GM21447 (cell line): ENCODE results near the gene SLX4IP.
A peak's percentile ranks its signal among the peaks of the same experiment; 100 is the strongest.

ENCODE experiments used
- ATAC-seq: cut with Tn5 transposase; IDR thresholded peaks from one replicate; pipeline ENCODE4 v1.9.1; 2021; ENCODE audit not compliant: unreplicated experiment

Gene SLX4IP

DNA sequence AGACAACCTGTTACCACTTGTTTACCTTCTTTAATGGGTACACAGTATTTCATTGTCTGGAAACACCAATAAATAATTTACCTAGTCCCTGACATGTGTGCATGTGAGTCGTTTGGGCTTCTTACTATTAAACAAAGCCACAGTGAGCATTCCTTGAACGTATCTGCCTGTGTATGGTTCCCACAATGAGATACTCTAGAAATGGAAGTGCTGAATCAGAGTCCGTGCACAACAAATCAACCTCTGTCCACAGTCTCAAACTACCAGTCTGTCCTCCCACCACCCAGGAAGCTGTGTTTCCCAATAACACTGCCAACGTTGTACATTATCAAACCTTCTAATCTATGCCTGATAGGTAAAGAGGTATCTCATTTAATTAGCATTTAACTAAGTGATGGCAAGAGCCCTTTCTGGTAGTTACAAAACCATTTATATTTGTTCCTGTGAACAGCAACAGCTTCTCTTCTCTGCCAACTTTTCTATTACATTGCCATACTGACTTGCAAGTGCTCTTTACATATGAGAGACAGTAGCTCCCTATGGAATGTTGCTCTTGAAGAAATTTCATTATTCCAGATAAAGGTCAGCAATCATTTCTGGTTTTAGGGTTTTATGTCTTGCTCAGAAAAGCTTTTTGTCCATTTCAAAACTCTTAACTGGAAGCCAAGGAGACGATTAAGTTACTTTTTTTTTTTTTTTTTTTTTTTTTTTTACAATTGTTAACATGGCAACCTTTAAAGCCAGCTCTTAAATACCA, 223.9 kb downstream of the SLX4IP start:
- ATAC-seq: no peak

DNA sequence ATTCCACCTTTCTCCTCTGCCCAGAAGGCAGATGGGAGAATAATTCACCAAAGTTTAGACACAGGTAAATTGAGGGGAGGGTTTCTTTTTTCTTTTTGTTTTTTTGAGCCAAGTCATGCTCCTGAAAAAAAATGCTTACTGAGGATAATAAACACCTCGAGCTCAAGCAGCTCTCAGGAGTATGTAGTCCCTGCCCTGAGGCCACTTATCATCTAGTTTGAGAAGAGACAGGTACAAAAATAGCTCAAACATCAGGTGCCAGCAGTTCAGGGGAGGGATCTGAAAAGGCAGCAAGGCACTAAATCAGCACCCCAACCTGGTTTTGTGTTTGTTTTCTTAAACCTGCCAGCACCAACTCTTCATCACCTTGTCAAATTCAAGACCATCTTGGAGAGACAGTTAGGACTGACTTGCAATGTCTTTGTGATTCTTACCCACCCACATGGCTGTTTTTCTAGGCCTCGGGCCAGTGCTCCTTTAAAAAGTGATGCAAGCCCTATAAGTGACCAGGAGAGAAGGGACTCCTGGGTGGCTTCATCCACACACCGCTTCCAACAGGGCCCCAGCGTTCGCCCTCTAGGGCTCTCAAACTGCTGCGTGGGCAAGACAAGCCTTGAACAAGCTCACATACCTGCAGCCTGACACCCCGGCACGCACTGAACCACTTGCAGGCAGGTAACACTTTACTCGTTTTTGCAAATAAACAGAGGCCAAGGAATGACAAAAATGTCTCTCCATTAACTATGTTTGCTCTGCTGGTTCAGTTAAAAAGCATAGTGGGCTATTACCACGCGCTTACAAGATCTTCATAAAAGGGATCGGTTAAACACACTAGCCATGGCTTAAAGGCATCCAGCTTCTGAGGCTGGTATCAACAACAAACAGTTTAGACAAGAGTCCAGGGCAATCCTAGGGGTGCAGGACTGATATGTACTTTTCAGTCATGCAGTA, 224.8 kb downstream of the SLX4IP start:
- ATAC-seq: no peak

DNA sequence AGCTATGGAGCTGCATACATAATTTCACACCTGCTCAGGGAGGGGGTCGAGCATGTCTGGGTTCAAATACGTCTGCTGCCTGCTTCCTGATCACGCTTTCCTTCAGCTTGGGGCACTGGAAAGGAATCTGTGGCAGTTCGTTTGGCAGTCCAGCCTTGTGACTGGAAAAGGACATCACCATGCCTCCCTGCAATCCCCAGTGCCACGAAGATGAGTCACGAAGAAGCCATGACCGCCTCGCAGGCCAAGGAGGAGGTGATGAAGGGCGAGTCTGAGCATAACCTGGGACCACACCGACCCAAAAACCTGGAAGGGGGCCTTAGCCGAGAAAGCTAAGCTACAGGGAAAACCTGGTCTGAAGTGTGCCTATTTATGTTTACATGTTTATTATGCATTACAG, 225.6 kb downstream of the SLX4IP start:
- ATAC-seq: no peak

DNA sequence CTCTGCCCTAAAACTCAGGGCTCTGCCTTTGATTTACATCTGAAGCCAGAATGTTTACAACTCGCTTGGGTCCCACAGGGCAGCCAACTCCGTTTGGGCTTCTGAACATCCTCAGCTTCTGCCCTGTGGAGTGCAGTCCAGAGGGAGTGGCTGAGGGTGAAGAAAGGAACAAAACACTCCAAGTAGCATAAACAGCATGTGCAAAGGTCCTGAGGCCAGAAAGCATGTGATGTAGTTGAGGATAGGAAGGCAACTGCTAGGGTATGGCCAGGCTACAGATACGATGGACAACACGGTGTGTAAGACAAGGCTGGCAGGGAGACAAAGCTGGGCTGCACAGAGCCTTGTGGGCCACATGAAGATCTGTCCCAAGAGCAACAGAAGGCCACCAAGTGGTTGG, 226.2 kb downstream of the SLX4IP start:
- no peak for ATAC-seq

DNA sequence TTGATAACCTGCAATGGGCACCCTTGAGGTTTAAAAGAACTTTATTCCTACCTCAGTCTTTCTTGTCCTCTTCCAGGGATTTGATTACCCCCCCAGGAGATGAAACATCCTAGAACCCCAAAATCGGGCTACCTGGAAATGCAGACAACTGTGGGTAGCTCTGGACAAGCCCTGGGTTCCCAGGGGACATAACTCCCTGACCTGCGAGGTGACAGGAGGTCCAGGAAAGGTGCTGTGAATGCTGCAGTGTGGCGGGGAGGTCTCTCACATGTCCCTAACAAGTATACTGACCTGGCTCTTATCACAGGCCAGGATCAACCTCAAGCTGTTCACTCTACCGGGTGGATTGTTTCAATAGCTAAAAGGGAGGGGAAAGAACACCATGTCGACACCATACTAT, 227.0 kb downstream of the SLX4IP start:
- ATAC-seq: no peak

DNA sequence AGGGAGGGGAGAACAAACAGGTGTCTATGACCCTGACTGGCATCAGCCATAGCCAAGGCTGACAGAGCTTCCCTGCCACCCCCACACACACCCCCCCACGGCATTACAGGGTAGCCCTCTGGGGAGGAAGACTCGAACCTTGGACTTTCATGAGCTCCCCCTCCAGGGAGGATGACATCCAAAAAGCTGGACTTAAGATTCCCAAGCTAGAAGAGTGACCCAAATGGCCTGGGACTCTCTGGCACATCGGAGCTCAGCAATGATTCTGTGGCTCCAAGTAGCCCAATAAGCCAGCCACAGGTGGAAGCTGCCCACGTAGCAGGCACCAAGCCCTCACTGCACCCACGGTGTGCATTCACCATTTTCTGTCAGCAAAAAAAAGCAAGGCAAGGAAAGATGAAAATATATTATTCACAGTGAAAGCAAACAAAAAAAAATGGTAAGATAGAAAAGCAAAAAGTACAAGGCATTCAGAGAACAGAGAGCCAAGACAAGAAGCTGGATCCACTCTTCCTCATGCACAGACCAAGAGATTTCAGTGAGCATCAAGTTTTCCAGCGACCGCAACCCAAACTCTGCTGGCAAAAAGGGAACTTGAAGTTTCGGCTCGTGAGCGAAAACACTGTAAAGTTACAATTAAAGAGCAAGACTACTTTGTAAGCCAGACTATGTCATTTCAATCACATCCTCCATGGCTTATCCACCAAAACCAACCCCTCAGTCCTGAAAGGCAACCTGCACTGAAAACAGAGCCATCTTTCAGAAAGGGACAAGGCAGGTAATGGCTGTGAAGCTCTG, 227.8 kb downstream of the SLX4IP start:
- ATAC-seq: no peak

DNA sequence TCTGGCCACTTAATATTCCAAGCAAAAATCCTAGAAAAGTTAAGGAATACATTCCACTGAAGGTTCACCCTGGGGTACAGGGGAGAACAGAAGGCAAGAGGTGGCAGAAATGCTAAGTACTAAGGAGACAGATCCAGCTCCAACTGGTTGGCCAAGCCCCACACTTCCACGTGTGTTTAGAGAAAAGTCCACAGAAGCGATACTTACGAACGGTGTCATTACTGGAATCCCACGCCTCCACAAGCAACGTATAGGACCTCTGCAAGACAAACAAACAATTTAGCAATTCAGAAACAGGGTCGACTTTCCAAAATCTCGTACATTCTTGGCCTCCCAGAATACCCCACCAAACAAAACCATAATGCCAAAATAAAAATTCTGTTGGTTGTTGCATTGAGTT, 228.7 kb downstream of the SLX4IP start:
- ATAC-seq: no peak

DNA sequence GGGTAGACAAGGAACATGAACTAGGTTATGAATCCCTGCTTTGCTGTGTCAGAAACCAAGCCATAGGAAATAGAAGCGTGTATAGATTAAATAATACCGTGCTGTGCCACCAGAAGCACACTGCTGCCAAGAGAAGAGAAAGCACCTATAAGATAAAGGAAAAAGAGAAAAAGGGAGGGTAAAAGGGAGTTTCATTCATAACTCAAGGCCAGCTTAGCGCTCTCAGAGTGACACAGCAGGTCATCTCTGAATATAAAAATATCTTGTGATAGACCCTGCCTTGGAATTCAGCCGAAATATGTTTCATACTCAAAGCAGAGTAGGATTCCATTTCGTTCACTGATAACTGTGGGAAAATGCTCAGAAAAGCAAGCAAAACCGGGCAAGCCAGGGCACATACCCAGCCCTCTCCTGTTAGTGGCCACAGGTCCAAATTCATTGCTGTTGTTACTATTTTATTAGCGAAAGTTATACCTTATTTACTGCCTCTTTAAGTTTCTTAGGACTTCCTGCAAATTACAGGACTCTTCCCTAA, 230.0 kb downstream of the SLX4IP start:
- no peak for ATAC-seq

DNA sequence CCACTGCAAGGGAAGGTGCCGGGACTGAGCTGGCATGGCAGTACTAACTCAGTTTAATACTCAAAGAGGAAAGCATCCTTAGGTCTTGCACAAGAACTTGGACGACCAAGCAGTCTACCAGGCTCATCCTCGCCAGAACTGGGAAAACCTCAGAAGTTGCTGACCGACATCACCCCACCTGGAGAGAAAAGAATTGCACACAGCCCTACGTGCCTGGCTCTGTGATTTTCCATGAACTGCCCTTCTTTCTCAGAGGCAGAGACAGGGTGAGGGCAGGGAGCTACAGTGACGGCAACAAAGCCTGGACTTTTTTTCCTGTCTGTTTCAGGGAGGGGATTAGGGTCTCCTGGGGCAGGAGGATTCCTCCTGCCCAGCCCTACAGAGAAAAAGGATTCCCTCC, 230.7 kb downstream of the SLX4IP start:
- ATAC-seq: no peak

DNA sequence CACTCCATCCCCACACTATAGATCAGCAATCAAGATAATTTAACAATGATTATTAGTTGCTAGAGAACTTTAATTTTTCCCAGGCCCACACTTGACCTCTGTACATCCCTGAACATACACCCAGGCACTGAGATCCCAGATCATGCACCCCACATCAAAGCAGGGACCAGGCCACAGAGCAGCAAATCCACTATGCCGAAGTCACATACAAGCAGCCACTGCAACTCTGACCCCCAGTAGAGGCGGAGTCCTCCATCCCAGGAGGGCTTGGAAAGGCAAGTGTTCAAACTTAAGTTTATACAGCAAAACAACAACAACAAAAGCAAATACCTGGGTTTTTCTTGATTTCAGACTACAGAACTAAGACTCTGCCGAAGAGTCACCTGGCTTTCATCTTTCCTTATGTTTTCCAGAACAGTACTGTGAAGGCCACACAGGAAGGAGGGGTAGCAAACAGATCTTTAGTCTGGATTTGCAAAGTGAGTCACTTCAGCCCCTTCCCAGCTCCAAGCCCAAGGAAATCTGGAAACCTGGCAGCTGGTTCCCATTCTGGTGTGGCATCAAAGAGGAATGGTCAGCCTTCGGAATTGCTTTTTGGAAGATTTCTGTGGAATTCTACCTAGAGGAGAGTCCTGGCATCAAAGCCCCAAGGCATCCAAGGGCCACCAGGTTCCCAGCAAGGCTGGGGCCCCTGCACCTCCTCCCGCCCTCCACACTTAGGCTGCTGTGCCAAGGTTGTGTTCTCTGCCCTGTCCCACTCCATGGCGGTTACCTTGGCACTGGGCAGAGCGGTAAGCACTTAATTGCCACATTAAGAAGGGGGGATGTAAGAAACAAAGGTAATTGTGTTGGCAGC, 231.3 kb downstream of the SLX4IP start:
- no peak for ATAC-seq

DNA sequence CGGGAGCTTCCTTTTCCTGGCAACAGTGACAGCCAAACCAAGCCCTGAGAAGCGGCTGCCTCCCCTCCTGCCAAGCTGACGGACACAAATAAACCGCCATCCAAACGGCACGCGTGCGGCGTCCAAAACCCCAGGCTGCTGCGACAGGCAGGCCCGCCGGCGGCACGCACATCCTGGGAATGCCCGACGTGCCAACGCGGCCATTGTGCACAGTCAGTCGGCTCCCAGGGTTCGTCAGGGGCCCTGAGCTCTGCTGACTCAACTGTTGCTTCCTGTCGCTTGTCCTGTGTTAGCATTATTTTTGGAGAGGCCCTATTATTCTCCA, 231.9 kb downstream of the SLX4IP start:
- ATAC-seq: no peak

DNA sequence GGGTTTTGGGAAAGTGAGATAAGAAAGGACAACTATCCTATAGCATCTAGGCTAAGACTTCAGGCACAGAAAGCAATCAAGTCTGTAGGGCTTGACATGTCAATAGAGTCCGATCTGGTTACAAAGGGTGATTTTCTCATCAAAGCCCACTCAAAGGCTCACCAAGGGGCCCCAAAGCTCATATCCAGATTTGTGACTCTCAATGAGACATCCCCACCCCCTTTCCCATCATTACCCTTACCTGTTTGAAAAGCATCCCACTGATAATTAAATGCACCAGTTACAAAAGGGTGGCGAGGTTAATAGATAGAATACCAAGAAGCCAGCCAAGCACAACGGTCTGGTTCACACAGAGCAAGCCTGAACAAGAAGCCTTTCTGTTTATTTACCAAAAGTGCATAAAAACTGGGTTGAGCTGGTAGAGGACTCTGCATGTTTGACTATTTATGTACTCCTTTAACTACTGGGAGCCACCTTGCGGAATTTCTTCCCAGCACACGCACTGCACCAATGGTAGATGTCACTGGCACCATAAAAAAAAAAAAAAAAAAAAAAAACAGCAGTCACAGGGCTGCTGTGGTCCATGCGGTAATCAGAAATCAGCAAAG, 232.6 kb downstream of the SLX4IP start:
- ATAC-seq: no peak

DNA sequence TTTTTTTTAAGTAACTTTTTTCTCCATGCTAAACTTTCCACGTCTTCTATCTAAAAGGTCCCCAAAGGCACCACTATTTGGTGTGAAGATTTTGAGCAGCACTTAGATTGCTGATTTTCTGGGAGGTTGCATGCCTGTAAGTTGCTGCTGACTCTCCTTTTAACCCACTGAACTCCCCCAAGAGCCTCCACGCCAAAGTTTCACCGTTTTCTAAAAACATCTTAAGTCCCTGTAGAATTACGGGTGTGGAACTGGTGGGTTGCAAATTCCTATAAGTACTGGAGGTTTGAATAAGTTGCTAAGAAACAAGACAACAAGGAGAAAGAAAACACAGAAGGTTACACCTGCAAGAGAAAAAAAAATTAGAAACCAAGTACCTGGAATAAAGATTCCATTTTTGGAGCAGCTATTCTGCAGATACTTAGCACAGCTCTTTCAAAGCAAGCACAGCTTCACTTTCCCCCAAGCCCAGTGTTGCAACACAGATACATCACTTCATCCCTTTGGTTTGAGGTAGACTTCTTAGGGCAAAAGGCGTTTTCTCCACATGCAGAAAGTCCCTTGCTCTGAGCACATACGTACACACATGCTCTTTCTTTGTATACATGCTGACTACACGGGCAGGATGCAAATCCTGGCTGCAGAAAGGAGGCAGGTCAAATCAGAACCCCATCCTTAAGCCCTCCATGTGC, 233.7 kb downstream of the SLX4IP start:
- no peak for ATAC-seq

DNA sequence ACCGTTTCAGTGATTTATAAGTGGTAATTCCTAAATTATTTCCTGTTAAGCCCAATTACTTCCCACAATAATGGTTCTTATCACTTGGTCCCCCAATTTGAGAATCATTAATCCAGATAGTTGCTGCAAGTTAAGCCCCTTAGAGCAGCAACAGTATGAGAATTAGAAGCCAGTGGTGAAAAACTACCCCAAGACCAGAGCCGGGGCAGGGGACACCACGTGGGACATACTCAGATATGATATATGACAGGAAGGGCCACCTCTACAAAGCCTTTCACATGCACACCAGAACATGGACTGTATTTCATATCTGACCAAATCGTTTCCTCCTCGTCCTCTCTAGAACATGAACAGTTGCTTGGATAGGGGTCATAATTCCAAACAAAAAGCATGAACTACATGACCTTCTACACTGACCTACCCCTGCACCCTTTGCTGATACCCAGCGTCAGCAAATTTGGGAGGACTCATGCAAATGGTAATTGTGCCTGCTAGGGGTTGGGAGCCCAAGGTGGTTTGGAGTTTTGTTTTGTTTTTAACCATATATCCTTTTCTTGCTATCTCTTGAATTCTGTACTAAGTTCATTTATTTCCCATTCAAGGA, 234.8 kb downstream of the SLX4IP start:
- ATAC-seq: no peak

DNA sequence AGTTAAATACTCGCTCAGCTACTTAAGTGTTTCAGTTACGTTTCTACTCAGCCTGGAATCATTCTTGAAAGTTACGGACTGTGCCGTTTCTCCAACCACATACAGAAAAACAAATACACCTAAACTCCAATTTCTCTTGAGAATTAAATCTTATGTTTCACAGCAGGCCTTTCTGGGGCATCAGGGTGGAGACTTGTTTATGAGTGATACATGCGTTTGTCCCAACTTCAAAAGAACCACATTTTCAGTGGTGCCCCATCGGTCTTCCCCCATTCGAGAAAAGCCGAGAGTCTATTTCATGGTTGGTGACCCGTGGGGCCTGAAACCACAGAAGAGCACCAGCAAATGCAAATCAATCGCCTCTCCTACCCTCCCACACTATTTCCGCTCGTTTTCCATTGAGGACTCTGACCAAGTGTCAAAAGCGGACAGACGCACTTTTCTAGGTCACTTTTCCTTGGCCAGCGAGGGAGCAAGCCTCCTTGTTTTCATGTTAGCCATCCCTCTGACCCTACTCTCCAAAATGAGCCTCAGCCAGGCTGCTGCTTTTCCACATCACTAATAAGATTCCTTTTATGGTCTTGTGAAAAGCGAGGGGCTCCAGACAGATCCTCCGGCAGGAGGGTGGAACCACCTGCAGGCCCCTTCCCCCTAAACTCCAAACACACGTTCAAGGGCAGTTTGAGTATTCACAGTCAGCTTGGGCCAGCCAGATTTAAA, 235.6 kb downstream of the SLX4IP start:
- ATAC-seq: peak; percentile 30

DNA sequence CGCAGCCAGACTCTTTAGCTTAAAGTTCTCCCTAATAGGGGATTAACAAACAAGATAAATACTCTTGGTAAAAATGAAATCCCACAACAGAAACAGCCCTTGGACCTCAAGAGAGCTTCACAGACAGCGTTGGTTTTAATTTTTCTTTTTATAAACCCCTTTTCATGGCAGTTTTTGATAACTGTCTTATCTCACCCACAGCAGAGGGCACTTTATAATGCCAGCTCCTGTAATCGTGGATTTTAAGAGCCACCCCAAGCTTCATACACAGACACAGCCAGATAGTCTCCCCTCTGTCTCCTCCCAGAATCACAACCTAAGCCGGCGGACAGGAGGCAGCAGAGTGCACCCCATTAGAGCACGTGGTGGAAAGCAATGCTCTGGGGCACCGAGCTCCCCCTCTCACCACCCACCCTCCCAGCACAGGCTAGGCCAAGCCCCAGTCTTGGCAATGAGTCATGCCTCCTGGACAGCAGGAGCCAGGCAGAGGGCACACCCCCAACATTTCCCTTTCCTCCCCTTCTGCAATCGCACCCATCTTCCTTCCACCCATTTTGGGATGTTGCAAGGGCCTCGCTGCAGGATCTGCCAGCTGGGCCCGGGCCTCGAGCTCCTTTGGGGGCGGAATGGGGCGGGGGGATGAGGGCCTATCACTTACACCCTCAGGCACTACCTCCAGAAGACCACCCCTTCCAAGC, 236.3 kb downstream of the SLX4IP start:
- peak; percentile 36 for ATAC-seq

DNA sequence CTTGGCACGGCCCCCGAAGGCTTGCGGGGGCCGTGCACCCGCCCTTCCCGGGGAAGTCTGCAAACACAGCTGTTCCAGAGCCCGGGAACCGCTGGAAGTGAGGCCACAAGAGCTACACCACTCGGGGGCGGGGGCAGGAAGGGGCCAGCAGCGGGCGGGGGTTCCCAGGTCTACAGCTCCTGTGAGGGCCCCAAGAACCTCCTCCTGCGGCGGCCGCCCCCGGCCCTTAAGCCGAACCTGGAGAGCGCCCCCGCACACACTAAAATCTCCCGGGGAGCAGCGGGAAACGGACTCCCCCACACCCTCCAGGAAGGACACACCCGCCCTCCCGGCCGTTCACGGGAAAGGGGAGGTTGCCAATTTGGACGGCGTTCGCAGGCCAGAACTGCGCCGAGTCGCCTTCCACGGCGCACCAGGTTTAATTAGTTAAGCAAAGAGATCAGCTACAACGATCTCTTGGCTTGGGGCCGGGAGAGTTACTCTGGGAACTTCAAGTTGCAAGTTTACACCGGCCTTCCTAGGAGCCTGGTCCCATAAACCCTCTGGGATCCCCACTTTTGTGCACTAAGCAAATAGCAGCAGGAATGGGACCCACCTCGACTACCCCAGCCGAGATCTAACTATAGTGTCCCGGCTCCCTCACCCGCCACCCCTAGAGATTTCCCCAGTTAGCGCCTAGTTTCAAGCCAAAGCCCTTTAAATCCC, 237.0 kb downstream of the SLX4IP start:
- ATAC-seq: no peak
